Limb (tissue), 2 donors: ENCODE measurements around the gene GMPR2.
"Not testable (repeated sequence)": the region's sequence is repeated elsewhere in the genome, so short reads cannot be mapped to it uniquely, and the experiment has no call there.

Source experiments
- DNase-seq, 2 donors: peaks; one replicate each; pipeline ENCODE4 v3.0.0-alpha.2; 2016; ENCODE audit errors: extremely low spot score in 2 of 2

Gene GMPR2

GRCh38 chr14:24228902-24229301 lies 3.8 kb upstream of the GMPR2 start:
- DNase-seq, result no peak

DNA sequence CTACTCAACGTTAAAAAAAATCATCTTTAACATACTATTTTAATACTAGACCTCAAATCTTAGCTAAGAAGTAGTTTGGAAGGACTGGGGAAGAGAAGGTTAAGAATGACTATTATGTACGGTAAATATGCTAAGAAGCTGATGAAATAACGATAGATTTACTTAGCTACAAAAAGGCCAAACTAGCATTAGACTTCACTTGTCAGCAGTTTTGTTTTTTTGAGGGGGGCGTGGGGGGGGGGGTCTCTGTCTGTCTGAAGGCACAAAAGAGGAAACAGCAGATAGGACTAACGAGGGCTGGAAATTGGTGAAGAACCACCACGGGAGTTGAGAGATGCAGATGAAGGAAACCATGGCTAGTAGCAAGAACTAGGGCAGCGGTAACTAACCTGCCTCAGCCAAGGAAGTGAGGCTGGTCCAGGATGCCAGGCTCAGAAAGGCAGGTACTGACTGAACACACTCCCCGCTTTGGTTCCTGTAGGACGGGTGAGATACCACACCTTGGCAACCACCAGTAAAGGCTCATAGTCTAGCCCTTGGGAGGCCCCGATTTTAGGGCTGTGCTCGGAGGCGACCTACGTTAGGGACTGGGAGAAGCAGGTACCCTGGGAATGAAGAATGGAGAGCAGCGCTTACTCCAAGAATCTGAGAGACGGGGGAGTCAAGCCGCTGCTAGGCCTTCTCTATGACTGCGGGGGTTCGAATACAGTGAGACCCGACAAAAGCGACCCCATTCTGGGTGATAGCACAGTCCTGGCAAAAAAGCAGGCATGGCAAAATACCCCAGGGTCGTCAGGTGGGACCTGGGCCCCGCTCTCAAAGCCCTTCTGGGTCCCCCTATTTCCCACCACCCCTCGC lies 1.2 kb upstream of the GMPR2 start:
- peak in 1 of 2 donors; percentile 42 for DNase-seq

DNA sequence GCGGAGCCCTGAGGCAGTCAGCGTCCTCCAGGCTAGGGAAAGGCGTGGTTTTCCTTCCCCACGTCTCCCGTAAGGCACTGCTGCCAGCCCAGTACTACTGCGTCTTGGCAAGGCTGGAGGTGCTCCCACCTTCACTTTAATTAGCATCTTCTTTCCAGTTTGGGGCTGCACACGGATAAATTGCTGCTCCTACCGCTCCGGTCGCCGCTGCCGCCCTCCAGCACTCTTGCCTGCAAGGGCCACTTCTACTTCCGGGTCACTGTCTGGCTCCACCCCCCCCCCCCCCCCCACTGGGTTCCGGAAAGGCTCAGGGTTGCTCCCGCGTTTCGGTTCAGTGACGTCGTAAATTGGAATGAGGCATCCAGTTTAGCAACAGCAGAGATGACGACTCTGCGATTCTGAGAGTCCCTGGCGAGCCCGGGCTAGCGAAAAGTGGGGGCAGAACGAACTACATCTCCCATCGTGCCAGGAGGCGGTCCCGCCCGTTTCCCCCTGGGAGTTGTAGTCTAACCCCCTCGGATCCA lies 546 bp upstream of the GMPR2 start, which contains the start of gene NEDD8:
TSS of gene NEDD8 (minus strand) at position 247 of the 524 bp plus-strand sequence. CDS start at position 147, 100 bp downstream.
- peak; percentile 91 to 96 for DNase-seq

DNA sequence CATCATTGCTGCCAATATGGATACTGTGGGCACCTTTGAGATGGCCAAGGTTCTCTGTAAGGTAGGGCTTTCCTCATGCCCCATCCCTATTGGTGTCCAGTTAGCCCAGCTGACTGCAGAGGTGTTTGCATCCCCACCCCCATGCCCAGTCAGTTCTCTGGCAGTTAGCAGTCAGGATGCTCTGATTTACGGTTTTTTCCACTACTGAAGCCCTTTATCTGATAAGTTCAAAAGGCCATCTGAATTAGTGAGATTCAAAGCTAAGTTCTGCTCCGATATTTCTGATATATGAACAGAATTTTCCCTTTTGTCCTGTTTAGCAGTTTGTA lies 773 bp downstream of the GMPR2 start:
- DNase-seq, result no peak

DNA sequence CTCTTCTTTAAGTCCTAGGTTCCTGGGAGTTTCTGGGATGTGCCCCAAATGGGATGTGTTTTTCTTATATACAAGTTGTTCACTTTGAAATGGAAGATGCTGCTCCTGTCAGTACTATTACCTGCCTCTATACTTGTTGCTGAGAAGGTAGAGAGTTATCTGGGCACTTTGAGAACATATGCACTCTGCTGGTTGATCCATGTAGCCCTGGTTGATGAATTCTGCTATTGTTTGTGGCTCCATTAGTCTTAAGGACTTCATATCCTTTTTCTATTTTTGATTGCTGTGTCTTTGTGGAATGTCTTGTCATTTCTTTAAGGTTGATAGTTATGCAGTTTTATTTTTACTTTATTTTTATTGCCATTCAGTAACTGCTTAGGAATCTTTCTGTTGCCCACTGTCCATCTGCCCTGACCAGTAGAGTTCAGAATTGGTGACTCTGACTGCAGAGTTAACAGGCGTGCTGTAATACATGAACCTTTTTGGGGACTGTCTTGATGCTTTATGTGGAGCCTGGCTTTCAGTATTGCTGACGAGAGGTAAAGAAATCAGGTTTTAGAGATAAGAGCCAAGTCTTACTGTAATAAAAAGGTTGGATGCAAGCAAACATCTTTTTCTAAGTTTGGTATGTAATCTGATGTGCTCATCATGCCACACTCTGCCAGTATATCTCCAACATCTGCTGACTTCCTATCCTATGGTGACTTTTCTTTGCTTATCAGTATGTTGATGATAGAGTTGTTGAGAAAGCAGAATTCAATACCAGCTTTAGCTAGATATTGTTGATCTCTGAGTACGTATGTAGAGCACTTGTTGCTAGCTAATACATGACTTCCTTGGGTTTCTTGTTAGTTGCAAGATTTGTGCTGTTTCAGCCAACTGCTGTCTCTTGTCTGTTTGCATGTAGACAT lies 1.6 kb downstream of the GMPR2 start:
- no peak for DNase-seq

DNA sequence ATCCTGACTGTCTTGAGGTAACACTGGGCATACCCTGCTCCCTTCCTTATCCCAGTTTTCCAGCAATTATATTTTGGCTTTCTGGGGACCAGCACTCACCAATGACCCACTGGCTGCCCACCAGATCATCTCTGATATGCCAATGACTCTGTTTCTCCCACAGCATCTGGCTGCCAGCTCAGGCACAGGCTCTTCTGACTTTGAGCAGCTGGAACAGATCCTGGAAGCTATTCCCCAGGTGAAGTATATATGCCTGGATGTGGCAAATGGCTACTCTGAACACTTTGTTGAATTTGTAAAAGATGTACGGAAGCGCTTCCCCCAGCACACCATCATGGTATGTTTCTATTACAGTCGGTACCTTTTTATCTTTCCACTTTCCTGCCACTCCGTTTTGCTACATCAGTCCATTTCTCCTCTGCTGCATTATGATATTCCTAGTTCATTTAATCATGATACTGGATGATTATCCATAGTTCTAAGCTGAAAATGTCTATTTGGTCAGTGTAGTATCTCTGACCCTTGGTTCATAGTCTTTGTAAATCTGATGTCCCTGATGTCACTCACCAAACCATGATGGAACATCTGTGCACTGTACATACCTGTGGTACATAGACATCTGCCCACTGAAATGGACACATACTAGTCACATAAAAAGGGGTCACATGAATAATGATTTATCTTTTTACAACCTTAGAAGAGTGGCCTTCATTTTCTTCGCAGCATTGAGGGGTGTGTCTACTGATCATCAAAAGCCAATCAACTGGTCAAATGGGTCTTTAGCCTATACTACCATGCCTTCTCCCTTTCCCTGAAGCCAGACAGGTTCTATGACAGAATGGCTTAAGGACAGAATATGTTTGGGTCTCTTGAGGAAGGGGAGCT lies 3.3 kb downstream of the GMPR2 start:
- no peak for DNase-seq

DNA sequence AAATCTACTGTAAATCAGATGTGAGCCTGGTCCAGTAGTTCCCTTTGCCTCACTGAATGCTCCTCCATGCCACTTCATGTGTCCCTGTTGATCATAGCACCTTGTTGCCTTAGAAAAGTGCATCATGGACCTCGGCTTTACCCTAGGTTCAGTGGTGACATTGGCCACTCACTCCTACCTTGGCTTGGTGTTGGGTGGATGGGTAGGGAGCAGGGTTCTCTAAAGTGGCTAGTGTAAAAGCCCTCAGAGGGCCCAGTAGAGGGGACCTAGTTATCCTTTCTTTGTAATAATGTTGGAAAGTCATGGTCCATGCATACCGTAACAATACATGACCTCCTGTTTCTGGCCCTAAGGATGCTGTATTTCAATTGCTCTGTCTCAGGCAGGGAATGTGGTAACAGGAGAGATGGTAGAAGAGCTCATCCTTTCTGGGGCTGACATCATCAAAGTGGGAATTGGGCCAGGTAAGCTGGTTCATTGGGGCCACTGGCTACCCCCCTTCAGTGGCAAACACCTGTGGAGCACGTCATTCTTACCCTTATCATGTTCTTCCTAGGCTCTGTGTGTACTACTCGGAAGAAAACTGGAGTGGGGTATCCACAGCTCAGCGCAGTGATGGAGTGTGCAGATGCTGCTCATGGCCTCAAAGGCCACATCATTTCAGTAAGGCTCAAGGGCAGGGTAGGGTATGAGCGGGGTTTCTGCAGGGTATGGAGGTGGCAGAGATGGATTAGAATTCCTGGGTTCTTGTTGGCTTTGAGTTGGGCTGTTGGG lies 4.1 kb downstream of the GMPR2 start:
- DNase-seq, result no peak

DNA sequence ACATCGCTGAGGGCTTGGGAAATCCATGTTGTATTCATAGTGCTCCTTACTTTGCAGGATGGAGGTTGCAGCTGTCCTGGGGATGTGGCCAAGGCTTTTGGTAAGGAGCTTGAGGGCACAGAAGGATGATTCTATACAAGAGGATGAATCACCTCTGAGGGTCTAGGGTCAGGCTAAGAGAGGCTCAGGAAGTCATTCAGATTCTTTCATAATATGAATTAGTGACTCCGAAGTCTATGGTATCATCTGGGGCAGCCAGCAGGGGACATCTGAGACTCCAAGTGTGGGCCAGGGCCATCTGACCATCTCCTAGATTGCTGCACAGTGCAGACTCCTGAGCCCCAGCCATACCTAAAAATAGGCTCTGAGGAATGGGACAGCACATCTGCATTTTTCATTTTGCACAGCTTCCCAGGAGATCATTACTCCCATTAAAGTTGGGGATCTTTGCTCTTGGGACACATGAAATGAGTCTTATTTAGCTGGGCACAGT lies 4.8 kb downstream of the GMPR2 start:
- no peak for DNase-seq

DNA sequence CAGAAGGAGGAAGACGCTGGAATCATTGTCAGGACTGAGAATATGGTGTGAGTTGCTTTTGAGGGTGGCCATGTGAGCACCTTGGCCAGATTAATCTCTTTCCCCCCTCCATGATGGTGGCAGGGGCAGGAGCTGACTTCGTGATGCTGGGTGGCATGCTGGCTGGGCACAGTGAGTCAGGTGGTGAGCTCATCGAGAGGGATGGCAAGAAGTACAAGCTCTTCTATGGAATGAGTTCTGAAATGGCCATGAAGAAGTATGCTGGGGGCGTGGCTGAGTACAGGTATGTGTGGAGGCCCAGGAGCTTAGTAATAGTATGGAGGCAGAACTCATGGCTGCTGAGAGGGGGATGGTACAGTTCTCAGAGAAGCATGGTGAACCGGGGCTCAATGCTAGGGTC lies 5.4 kb downstream of the GMPR2 start:
- DNase-seq, result no peak

- no peak for DNase-seq
These were observed 5.9 kb downstream of the GMPR2 start for GRCh38 chr14:24238527-24239037.

DNA sequence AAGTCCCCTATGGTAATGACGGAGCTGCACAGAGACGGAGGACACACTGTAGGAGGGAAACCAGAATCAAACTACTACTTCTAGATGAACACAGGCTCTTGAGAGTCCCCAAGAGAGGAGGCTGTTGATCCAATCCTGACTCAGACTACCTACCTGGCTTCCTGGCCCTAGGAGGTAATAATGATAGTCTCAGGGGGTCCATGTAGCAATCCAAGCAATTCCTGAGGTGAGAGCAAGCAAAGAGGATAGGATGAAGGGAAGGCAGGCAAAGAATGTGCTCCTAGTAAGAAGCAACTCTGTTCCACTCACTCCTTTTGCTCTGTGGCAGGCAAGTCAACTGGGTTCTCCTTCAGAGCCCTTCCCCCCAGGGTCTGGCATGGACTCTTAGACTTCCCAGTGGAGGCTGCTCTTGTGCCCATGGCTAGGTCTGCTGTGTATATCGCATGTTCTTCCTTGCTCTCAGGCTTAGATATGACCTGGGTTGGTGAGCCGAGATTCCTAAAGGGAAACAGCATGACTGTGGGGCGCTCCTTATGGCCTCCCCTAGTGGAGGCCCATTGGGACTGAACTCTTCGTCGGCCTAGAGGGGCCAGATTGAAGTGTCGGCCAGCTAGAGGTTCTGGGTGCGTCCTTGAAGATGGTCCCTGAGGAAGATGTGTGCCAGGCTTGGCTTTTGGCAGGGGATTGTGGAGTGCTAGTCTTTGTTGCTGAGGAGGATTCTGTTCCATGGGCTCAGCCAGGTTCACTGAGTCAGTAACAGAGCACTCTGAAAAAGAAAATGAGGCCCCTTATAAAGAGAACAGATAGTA lies 7.6 kb downstream of the GMPR2 start:
- DNase-seq, result no peak

GRCh38 chr14:24241829-24242443 lies 9.2 kb downstream of the GMPR2 start:
- DNase-seq, result peak; percentile 95 to 96

- DNase-seq, result no peak
These were observed 10.7 kb downstream of the GMPR2 start for GRCh38 chr14:24243336-24243836.

- not testable (repeated sequence) for DNase-seq
These were observed 12.6 kb downstream of the GMPR2 start for GRCh38 chr14:24245350-24245749.

DNA sequence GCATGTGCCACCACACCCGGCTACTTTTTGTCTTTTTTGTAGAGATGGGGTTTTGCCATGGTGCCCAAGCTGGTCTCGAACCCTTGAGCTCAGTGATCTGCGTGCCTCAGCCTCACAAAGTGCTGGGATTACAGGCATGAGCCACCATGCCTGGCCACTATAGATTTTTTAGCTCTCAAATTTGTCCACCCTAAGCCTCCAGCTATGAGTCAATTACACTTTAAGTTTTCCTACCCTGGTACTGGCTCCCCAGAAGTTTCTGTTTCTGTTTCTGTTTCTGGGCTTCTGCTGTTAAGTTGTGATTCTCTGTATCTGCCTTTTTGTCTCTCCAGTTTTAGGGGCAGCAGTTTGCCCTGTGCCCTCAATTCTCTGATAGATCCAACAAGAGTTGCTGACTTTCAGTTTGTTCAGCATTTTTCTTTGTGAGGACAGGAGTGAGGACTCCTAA lies 14.1 kb downstream of the GMPR2 start:
- no peak for DNase-seq

GRCh38 chr14:24247422-24247821 lies 14.7 kb downstream of the GMPR2 start:
- DNase-seq, result no peak

- DNase-seq, result no peak
These were observed 16.7 kb downstream of the GMPR2 start for GRCh38 chr14:24249230-24250021.

DNA sequence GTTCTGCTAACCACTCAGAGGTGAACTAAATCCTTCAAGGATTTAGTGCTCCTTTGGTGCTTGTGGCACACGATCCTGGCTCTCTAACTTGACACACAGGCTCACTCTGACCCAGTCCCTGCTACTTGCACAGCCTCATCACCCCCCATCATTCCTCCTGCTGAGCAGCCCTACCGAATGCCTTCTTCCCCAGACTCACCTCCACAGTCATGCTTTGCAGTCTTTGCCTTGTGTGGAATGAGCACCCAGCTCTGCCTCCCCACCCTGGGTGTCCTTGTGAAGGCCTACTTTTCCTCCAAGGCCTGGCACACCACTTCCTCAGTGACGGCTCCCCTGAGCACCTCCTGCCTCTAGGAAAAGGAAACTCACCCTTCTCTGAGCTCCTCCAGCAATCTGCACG lies 17.6 kb downstream of the GMPR2 start:
- DNase-seq, result no peak
